GM23338 (cell line): ENCODE results near the gene VMAC. TPM values are rescaled to one million over a fixed set of nuclear protein-coding genes. Genes with fewer than 3 reads are reported as not detected.

Experiments
- ATAC-seq: fragments of 200-7000 bp; cut with Tn5 transposase; 3 replicates; pipeline ENCODE4 v1.9.1; 2020
- DNase-seq: peaks from one replicate; pipeline ENCODE4 v3.0.0-alpha.2; 2015; ENCODE audit warnings: low spot score
- H2AFZ ChIP-seq: fragments of 200-600 bp; sonication (generic); 2 replicates; pipeline ENCODE4 v1.8.0; 2016; ENCODE audit warnings: antibody characterized with exemption, mild to moderate bottlenecking, moderate library complexity
- H3F3A ChIP-seq: fragments of 200-600 bp; sonication (generic); replicated peaks from 2 replicates; pipeline ENCODE4 v1.8.0; 2017; ENCODE audit warnings: antibody characterized with exemption, mixed run types, low read depth
- H3K27ac ChIP-seq: fragments of 200-600 bp; sonication (generic); 2 replicates; pipeline ENCODE4 v1.6.1; 2016; ENCODE audit warnings: low read depth
- H3K27me3 ChIP-seq: fragments of 200-600 bp; sonication (generic); 2 replicates; pipeline ENCODE4 v1.8.0; 2016; ENCODE audit warnings: mild to moderate bottlenecking, mixed run types, moderate library complexity; ENCODE audit not compliant: insufficient read depth
- H3K36me3 ChIP-seq: fragments of 200-600 bp; sonication (generic); 2 replicates; pipeline ENCODE4 v1.8.0; 2016; ENCODE audit warnings: mild to moderate bottlenecking; ENCODE audit not compliant: insufficient read depth
- H3K4me1 ChIP-seq: fragments of 200-600 bp; sonication (generic); 2 replicates; pipeline ENCODE4 v1.8.0; 2016; ENCODE audit warnings: mild to moderate bottlenecking, moderate library complexity; ENCODE audit not compliant: insufficient read depth
- H3K4me2 ChIP-seq: fragments of 200-600 bp; sonication (generic); 2 replicates; pipeline ENCODE4 v1.7.1; 2017; ENCODE audit warnings: mixed run types
- H3K4me3 ChIP-seq: fragments of 200-600 bp; sonication (generic); 2 replicates; pipeline ENCODE4 v1.6.1; 2016; ENCODE audit warnings: mixed run types
- H3K79me2 ChIP-seq: fragments of 200-600 bp; sonication (generic); replicated peaks from 2 replicates; pipeline ENCODE4 v1.8.0; 2017; ENCODE audit warnings: mild to moderate bottlenecking; ENCODE audit not compliant: insufficient read depth
- H3K9me2 ChIP-seq: fragments of 200-600 bp; sonication (generic); 2 replicates; pipeline ENCODE4 v1.8.0; 2017; ENCODE audit not compliant: insufficient read depth
- H4K20me1 ChIP-seq: fragments of 200-600 bp; sonication (generic); replicated peaks from 2 replicates; pipeline ENCODE4 v1.8.0; 2017; ENCODE audit warnings: mild to moderate bottlenecking; ENCODE audit not compliant: insufficient read depth
- H3K27ac Mint-ChIP-seq: 2 replicates; pipeline ENCODE4 v1.8.0; 2020; ENCODE audit warnings: inconsistent platforms, mild to moderate bottlenecking, moderate library complexity, mixed read lengths
- H3K27me3 Mint-ChIP-seq: 3 replicates; pipeline ENCODE4 v1.8.0; 2022; ENCODE audit warnings: low read depth, mild to moderate bottlenecking, moderate library complexity, mixed read lengths, inconsistent platforms; ENCODE audit not compliant: insufficient read depth, poor library complexity
- H3K36me3 Mint-ChIP-seq: 3 replicates; pipeline ENCODE4 v1.8.0; 2021; ENCODE audit warnings: low read depth, mild to moderate bottlenecking, inconsistent platforms, moderate library complexity, mixed read lengths
- H3K4me1 Mint-ChIP-seq: 3 replicates; pipeline ENCODE4 v1.8.0; 2020; ENCODE audit warnings: mild to moderate bottlenecking, inconsistent platforms, mixed read lengths
- H3K4me3 Mint-ChIP-seq: 3 replicates; pipeline ENCODE4 v1.8.0; 2021; ENCODE audit warnings: moderate library complexity, mild to moderate bottlenecking, inconsistent platforms, mixed read lengths
- H3K9me3 Mint-ChIP-seq: 3 replicates; pipeline ENCODE4 v1.8.0; 2020; ENCODE audit warnings: moderate library complexity, mild to moderate bottlenecking, inconsistent platforms, mixed read lengths
- CREB1 ChIP-seq: fragments of 250-450 bp; sonication (Bioruptor Pico); IDR thresholded peaks from 2 replicates; pipeline ENCODE4 v1.5.0; 2020; ENCODE audit warnings: low read depth, mild to moderate bottlenecking, moderate library complexity
- polyA plus RNA-seq: library from polyadenylated mRNA; unstranded; fragments of >200 nt; fragmentation: Nextera tagmentation; extraction: Ambion mirVana; gene quantifications from 2 replicates; pipeline ENCODE4 v1.2.1, GENCODE V29; 2016
- total RNA-seq: library from RNA; depleted of rRNA; stranded (reverse); fragments of >200 nt; shearing (Covaris generic); gene quantifications from 2 replicates; pipeline ENCODE4 v1.2.3, GENCODE V29; 2014
- TF ChIP-seq, protein P1 (sequence below): IDR thresholded peaks from 2 replicates; pipeline ENCODE4 v1.6.1; 2016; ENCODE audit warnings: antibody characterized with exemption
- TF ChIP-seq, protein P2 (sequence below): fragments of 250-450 bp; sonication (Bioruptor Pico); IDR thresholded peaks from 2 replicates; pipeline ENCODE4 v1.5.0; 2020; ENCODE audit warnings: mild to moderate bottlenecking, moderate library complexity

VMAC gene
- total and polyA plus RNA-seq, 2 experiments from 2014 or later, result 0.79 to 3.7 TPM

GRCh38 chr19:5935473-5936291 is 31.0 kb downstream of the VMAC start:
- no peak overlapping the region for H3K4me3 Mint-ChIP-seq

More at GRCh38 chr19:5935473-5936291, 31.0 kb downstream of the VMAC start:
- peaks cover 40% of the 10 kb centered on the region for H3K79me2 ChIP-seq
- no peaks in the 10 kb centered on the region for H3K4me1 ChIP-seq
- no peak overlapping the region for H2AFZ ChIP-seq
- Mint-ChIP-seq H3K4me1 (peaks cover 5% of the 10 kb centered on the region; the same call in 1 of the 3 replicates), H3K9me3 (no peaks in the 10 kb centered on the region), H3K27me3 (peaks cover 18% of the 10 kb centered on the region), H3K36me3 (peaks cover 46% of the 10 kb centered on the region), H3K27ac (peak overlapping the region; percentile 80)
- no peaks in the 10 kb centered on the region for H3K27me3 ChIP-seq
- peaks cover 24% of the 10 kb centered on the region; the same call in 1 of the 2 replicates for H4K20me1 ChIP-seq
- H3K9me2 ChIP-seq, result no peaks in the 10 kb centered on the region
- H3F3A ChIP-seq, result no peaks in the 10 kb centered on the region
- no peak overlapping the region for H3K4me3 ChIP-seq
- no peak overlapping the region for H3K4me2 ChIP-seq
- ATAC-seq (no peak), DNase-seq (no peak)
- H3K36me3 ChIP-seq, result peaks cover 8% of the 10 kb centered on the region; the same call in 1 of the 2 replicates
- H3K27ac ChIP-seq, result no peak overlapping the region
- TF ChIP-seq, protein P1, sequence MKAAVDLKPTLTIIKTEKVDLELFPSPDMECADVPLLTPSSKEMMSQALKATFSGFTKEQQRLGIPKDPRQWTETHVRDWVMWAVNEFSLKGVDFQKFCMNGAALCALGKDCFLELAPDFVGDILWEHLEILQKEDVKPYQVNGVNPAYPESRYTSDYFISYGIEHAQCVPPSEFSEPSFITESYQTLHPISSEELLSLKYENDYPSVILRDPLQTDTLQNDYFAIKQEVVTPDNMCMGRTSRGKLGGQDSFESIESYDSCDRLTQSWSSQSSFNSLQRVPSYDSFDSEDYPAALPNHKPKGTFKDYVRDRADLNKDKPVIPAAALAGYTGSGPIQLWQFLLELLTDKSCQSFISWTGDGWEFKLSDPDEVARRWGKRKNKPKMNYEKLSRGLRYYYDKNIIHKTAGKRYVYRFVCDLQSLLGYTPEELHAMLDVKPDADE, result no peak
- TF ChIP-seq, protein P2, sequence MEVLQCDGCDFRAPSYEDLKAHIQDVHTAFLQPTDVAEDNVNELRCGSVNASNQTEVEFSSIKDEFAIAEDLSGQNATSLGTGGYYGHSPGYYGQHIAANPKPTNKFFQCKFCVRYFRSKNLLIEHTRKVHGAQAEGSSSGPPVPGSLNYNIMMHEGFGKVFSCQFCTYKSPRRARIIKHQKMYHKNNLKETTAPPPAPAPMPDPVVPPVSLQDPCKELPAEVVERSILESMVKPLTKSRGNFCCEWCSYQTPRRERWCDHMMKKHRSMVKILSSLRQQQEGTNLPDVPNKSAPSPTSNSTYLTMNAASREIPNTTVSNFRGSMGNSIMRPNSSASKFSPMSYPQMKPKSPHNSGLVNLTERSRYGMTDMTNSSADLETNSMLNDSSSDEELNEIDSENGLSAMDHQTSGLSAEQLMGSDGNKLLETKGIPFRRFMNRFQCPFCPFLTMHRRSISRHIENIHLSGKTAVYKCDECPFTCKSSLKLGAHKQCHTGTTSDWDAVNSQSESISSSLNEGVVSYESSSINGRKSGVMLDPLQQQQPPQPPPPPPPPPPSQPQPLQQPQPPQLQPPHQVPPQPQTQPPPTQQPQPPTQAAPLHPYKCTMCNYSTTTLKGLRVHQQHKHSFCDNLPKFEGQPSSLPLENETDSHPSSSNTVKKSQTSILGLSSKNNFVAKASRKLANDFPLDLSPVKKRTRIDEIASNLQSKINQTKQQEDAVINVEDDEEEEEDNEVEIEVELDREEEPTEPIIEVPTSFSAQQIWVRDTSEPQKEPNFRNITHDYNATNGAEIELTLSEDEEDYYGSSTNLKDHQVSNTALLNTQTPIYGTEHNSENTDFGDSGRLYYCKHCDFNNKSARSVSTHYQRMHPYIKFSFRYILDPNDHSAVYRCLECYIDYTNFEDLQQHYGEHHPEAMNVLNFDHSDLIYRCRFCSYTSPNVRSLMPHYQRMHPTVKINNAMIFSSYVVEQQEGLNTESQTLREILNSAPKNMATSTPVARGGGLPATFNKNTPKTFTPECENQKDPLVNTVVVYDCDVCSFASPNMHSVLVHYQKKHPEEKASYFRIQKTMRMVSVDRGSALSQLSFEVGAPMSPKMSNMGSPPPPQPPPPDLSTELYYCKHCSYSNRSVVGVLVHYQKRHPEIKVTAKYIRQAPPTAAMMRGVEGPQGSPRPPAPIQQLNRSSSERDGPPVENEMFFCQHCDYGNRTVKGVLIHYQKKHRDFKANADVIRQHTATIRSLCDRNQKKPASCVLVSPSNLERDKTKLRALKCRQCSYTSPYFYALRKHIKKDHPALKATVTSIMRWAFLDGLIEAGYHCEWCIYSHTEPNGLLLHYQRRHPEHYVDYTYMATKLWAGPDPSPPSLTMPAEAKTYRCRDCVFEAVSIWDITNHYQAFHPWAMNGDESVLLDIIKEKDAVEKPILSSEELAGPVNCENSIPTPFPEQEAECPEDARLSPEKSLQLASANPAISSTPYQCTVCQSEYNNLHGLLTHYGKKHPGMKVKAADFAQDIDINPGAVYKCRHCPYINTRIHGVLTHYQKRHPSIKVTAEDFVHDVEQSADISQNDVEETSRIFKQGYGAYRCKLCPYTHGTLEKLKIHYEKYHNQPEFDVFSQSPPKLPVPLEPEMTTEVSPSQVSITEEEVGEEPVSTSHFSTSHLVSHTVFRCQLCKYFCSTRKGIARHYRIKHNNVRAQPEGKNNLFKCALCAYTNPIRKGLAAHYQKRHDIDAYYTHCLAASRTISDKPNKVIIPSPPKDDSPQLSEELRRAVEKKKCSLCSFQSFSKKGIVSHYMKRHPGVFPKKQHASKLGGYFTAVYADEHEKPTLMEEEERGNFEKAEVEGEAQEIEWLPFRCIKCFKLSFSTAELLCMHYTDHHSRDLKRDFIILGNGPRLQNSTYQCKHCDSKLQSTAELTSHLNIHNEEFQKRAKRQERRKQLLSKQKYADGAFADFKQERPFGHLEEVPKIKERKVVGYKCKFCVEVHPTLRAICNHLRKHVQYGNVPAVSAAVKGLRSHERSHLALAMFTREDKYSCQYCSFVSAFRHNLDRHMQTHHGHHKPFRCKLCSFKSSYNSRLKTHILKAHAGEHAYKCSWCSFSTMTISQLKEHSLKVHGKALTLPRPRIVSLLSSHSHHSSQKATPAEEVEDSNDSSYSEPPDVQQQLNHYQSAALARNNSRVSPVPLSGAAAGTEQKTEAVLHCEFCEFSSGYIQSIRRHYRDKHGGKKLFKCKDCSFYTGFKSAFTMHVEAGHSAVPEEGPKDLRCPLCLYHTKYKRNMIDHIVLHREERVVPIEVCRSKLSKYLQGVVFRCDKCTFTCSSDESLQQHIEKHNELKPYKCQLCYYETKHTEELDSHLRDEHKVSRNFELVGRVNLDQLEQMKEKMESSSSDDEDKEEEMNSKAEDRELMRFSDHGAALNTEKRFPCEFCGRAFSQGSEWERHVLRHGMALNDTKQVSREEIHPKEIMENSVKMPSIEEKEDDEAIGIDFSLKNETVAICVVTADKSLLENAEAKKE, result no peak
- TF ChIP-seq CREB1 (CRISPR knock-in tag), result no peak
